K562 (cell line): ENCODE measurements around the gene HSD11B1. TPM values are rescaled to one million over a fixed set of nuclear protein-coding genes. Genes with fewer than 3 reads are reported as not detected.

Experiments used
- ATAC-seq: fragments of 200-7000 bp; cut with Tn5 transposase; 3 replicates; pipeline ENCODE4 v1.9.1; 2020; ENCODE audit warnings: moderate library complexity
- BruUV-seq: library from RNA; stranded (reverse); fragments of 400-500 nt; replicated peaks from 2 replicates; lab custom pipeline; 2021; lab: Mats Ljungman, UMichigan
- CTCF ChIA-PET: fragments of 300-600 bp; formaldehyde crosslinking; extraction: SDS; loops from one replicate; lab custom pipeline; 2021; ENCODE audit warnings: low intra/inter-chr PET ratio; lab: Yijun Ruan, JAX
- POLR2A ChIA-PET: fragments of 300-600, 350-650 bp; sonication (Branson Sonifier 250); formaldehyde crosslinking; extraction: SDS; loops from one replicate; lab custom pipeline; 2021; ENCODE audit warnings: antibody characterized with exemption, inconsistent platforms; lab: Yijun Ruan, JAX
- DNase-seq, 4 experiments: peaks; one replicate each; pipeline versions ENCODE4 v3.0.0 to v3.0.0-alpha.2; 2011 to 2018; ENCODE audit warnings: low spot score in 3 of 4, mixed read lengths in 3 of 4; ENCODE audit errors: extremely low read depth in 1 of 4
- FAIRE-seq: peaks from 2 replicates; lab custom pipeline; 2011; peaks lifted over from hg19 to GRCh38; lab: Jason Lieb, UNC
- H2AFZ ChIP-seq: 2 replicates; pipeline ENCODE4 v1.6.0; 2011; ENCODE audit warnings: low read depth, low read length, control low read depth, inconsistent platforms
- H3K27ac ChIP-seq: fragments of 200-600 bp; 3 replicates; pipeline ENCODE4 v1.8.0; 2011; ENCODE audit warnings: low read depth, mild to moderate bottlenecking, control low read depth, inconsistent platforms, low read length, moderate library complexity, mixed read lengths; ENCODE audit errors: extremely low read depth
- H3K27me3 ChIP-seq, 2 experiments: fragments of 300-600 bp in 1 of 2; 2 replicates in 1 of 2; 3 replicates in 1 of 2; pipeline versions ENCODE4 v1.6.0 to v1.8.0; 2011; ENCODE audit warnings: inconsistent platforms in 2 of 2, low read length in 2 of 2, mild to moderate bottlenecking in 1 of 2, mixed read lengths in 1 of 2, moderate library complexity in 1 of 2; ENCODE audit not compliant: control insufficient read depth in 2 of 2, insufficient read depth in 2 of 2
- H3K36me3 ChIP-seq: fragments of 300-600 bp; 3 replicates; pipeline ENCODE4 v1.8.0; 2011; ENCODE audit warnings: mild to moderate bottlenecking, low read length, inconsistent platforms; ENCODE audit not compliant: control insufficient read depth, insufficient read depth
- H3K4me1 ChIP-seq, 2 experiments: fragments of 200-600 bp in 1 of 2; replicated peaks in 1 of 2; 2 replicates in 1 of 2; 3 replicates in 1 of 2; pipeline versions ENCODE4 v1.5.1 to v1.8.0; 2011; ENCODE audit warnings: inconsistent platforms in 2 of 2, low read length in 2 of 2, mild to moderate bottlenecking in 1 of 2, mixed read lengths in 1 of 2, moderate library complexity in 1 of 2; ENCODE audit not compliant: control insufficient read depth in 2 of 2, insufficient read depth in 2 of 2
- H3K4me2 ChIP-seq: 2 replicates; pipeline ENCODE4 v1.6.1; 2011; ENCODE audit warnings: low read length, control low read depth, inconsistent platforms, mixed read lengths; ENCODE audit not compliant: insufficient read depth
- H3K4me3 ChIP-seq: fragments of 200-600 bp; sonication (generic), shearing (Covaris generic); 2 replicates; pipeline ENCODE4 v1.5.1; 2016; ENCODE audit warnings: control low read depth, inconsistent platforms
- H3K79me2 ChIP-seq: fragments of 200-600 bp; 3 replicates; pipeline ENCODE4 v1.8.0; 2011; ENCODE audit warnings: low read length, inconsistent platforms; ENCODE audit not compliant: control insufficient read depth, insufficient read depth
- H3K9ac ChIP-seq, 2 experiments: 2 replicates each; pipeline versions ENCODE4 v1.6.0 to v1.6.1; 2011; ENCODE audit warnings: low read depth in 2 of 2, low read length in 2 of 2, control low read depth in 1 of 2, inconsistent platforms in 1 of 2, mild to moderate bottlenecking in 1 of 2, mixed read lengths in 1 of 2; ENCODE audit not compliant: insufficient read depth in 1 of 2
- H3K9me1 ChIP-seq: one replicate; pipeline ENCODE4 v1.6.0; 2011; ENCODE audit warnings: inconsistent platforms, mild to moderate bottlenecking, low read length, moderate library complexity; ENCODE audit not compliant: control insufficient read depth, insufficient read depth
- H3K9me3 ChIP-seq: replicated peaks from 2 replicates; pipeline ENCODE4 v1.5.1; 2011; ENCODE audit warnings: low read depth, low read length, inconsistent platforms; ENCODE audit not compliant: control insufficient read depth, insufficient read depth
- H4K20me1 ChIP-seq: replicated peaks from 2 replicates; pipeline ENCODE4 v1.6.1; 2011; ENCODE audit warnings: low read length, inconsistent platforms, mixed read lengths; ENCODE audit not compliant: control insufficient read depth, insufficient read depth
- BRD9 ChIP-seq: fragments of 450-650 bp; IDR thresholded peaks from 2 replicates; pipeline ENCODE4 v1.6.1; 2018; ENCODE audit warnings: low read depth; ENCODE audit not compliant: partially characterized antibody
- CEBPB ChIP-seq: fragments of 450-650 bp; IDR thresholded peaks from 2 replicates; pipeline ENCODE4 v1.6.1; 2016; ENCODE audit warnings: missing genetic modification characterization, missing compliant biosample characterization
- NFIC ChIP-seq: fragments of 450-650 bp; IDR thresholded peaks from 2 replicates; pipeline ENCODE4 v1.6.1; 2017; ENCODE audit warnings: mild to moderate bottlenecking, inconsistent platforms
- PCBP2 ChIP-seq: fragments of 200-400 bp; formaldehyde crosslinking; IDR thresholded peaks from 2 replicates; pipeline ENCODE4 v1.6.1; 2018; ENCODE audit warnings: low read length, low read depth, mild to moderate bottlenecking, moderate library complexity; ENCODE audit not compliant: poor library complexity, severe bottlenecking
- XRCC3 ChIP-seq: fragments of 450-650 bp; IDR thresholded peaks from 2 replicates; pipeline ENCODE4 v1.6.1; 2017; ENCODE audit warnings: mild to moderate bottlenecking, moderate library complexity
- ZBTB7A ChIP-seq: IDR thresholded peaks from 2 replicates; pipeline ENCODE4 v1.6.1; 2011; ENCODE audit warnings: low read depth, mild to moderate bottlenecking, low read length, moderate library complexity, borderline replicate concordance; ENCODE audit not compliant: control insufficient read depth
- ZNF212 ChIP-seq: fragments of 450-650 bp; formaldehyde crosslinking; IDR thresholded peaks from 2 replicates; pipeline ENCODE4 v1.4.0; 2020; ENCODE audit warnings: mild to moderate bottlenecking
- ZNF586 ChIP-seq: fragments of 450-650 bp; formaldehyde crosslinking; conservative IDR thresholded peaks from 2 replicates; pipeline ENCODE4 v1.4.0; 2020; ENCODE audit warnings: mild to moderate bottlenecking, moderate library complexity
- WGBS: fragments of 100-300 bp; shearing (Covaris generic); methylation state at CpG from one replicate; pipeline ENCODE4 v1.1.6; 2016; ENCODE audit warnings: low coverage, mixed read lengths; ENCODE audit not compliant: insufficient coverage; ENCODE audit errors: missing lambda C conversion rate; 5-methylcytosine and 5-hydroxymethylcytosine counted together
- in situ Hi-C: fragments of 300-500 bp; cut with MboI; formaldehyde crosslinking; loops from 4 replicates; pipeline ENCODE4 v1.15.0; 2018; ENCODE audit warnings: inconsistent platforms, mixed read lengths
- intact Hi-C: fragments of 100-400 bp; cut with micrococcal nuclease; formaldehyde crosslinking; loops from 2 replicates; pipeline ENCODE4 v1.14.2; 2022
- polyA plus RNA-seq, 8 experiments: library from polyadenylated mRNA; depleted of rRNA in 4 of 8; stranded (reverse) in 5 of 8; unstranded in 3 of 8; fragments of >200 nt; fragmentation: Nextera tagmentation in 2 of 8; fragmentation: Illumina TruSeq in 1 of 8; extraction: Ambion mirVana in 2 of 8; extraction: Trizol in 1 of 8; gene quantifications; 2 replicates each; pipeline versions ENCODE4 v1.2.1 to v1.2.3, GENCODE V29; 2011 to 2014; ENCODE audit warnings: inconsistent platforms in 1 of 8, missing spikeins in 1 of 8
- total RNA-seq, 7 experiments: library from RNA; depleted of rRNA in 6 of 7; stranded (reverse); fragments of >200 nt in 6 of 7; fragmentation: Illumina TruSeq in 2 of 7; extraction: Trizol in 2 of 7; gene quantifications; 2 replicates each; pipeline versions ENCODE4 v1.2.1 to v1.2.3, GENCODE V29; 2011 to 2021; ENCODE audit warnings: low replicate concordance in 1 of 7
- TF ChIP-seq, protein P1 (sequence below): fragments of 250-450 bp; sonication (Bioruptor Pico); IDR thresholded peaks from 2 replicates; pipeline ENCODE4 v1.8.0; 2022; ENCODE audit warnings: moderate library complexity, mild to moderate bottlenecking, inconsistent platforms
- TF ChIP-seq, protein P2 (sequence below), 2 experiments: fragments of 450-650 bp; formaldehyde crosslinking in 1 of 2; IDR thresholded peaks; 2 replicates each; pipeline versions ENCODE4 v1.4.0 to v1.6.1; 2014 to 2020; ENCODE audit warnings: mild to moderate bottlenecking in 2 of 2, borderline replicate concordance in 1 of 2, low read depth in 1 of 2

HSD11B1 gene
- total and polyA plus RNA-seq, 9 of the 15 experiments (the other 6 are each of a cell fraction or from before 2014, with no cell fraction given) = 0.04 to 0.16 TPM; not detected in 7

DNA sequence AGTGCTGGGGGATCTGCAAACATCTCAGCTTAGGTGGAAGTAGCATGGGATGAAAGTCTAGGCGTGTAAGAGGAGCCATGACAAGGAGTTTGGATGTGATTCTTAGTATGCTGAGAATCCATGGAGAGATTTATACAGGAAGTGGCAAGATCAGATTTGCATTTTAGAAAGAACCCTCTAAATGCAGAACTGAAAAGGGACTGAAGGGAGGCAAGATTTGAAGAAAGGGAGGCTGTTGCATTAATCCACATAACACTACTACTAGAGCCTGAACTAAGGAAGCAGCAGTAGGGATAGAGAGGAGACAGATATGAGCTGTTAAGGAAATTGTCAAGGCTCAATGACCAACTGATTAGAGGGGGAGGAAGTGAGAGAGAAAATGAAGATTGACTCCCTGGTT is 69.9 kb downstream of the HSD11B1 start (continued):
- TF ChIP-seq, protein P1, sequence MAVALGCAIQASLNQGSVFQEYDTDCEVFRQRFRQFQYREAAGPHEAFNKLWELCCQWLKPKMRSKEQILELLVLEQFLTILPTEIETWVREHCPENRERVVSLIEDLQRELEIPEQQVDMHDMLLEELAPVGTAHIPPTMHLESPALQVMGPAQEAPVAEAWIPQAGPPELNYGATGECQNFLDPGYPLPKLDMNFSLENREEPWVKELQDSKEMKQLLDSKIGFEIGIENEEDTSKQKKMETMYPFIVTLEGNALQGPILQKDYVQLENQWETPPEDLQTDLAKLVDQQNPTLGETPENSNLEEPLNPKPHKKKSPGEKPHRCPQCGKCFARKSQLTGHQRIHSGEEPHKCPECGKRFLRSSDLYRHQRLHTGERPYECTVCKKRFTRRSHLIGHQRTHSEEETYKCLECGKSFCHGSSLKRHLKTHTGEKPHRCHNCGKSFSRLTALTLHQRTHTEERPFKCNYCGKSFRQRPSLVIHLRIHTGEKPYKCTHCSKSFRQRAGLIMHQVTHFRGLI (CRISPR knock-in tag) = no peak
- no peak for TF ChIP-seq ZNF212 (CRISPR knock-in tag)
- TF ChIP-seq, all 486 proteins: peak for 0

DNA sequence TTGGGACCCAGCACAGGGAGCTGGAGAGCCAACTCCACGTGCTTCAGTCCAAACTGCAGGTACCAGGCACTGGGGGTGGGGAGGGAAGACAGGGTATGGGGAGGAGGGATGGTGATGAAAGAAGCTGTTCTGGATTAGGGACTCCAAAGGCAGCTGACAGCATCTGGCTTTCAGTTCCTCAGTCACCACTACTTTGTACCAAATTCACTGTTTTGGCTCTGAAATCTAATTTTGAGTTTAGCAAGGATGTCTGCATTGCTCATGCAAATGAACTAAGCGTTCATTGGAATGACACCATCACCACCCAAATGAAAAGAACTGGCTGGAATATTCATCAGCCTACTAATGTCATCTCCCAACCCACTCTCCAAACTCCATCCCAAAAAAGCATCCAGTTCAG is 71.0 kb downstream of the HSD11B1 start:
- H3K4me2 ChIP-seq = no peak overlapping the region
- intact Hi-C loops = no loop called here
- no peak overlapping the region for H3K27ac ChIP-seq
- ATAC-seq (no peak), FAIRE-seq (no peak), DNase-seq (no peak)
- ChIA-PET POLR2A (interaction anchor here (0.7 to 2.6 kb wide), 3 partner anchors 8 to 15 kb away, joined by 3 to 15 read pairs (median 5); partner anchors contain the start of gene C1orf74), CTCF (no interaction called here)
- peaks cover 0 to 9% of the 10 kb centered on the region in 2 experiments; a peak in 2 of 5 replicates for H3K27me3 ChIP-seq
- no peak overlapping the region for H2AFZ ChIP-seq
- H3K4me1 ChIP-seq = no peaks in the 10 kb centered on the region
- TF ChIP-seq BRD9 = no peak
- no peak for TF ChIP-seq NFIC
- TF ChIP-seq ZNF586 (CRISPR knock-in tag) = no peak
- no peak for TF ChIP-seq ZBTB7A
- no peak for TF ChIP-seq CEBPB (tag)
- TF ChIP-seq XRCC3 = no peak
- TF ChIP-seq, protein P2, sequence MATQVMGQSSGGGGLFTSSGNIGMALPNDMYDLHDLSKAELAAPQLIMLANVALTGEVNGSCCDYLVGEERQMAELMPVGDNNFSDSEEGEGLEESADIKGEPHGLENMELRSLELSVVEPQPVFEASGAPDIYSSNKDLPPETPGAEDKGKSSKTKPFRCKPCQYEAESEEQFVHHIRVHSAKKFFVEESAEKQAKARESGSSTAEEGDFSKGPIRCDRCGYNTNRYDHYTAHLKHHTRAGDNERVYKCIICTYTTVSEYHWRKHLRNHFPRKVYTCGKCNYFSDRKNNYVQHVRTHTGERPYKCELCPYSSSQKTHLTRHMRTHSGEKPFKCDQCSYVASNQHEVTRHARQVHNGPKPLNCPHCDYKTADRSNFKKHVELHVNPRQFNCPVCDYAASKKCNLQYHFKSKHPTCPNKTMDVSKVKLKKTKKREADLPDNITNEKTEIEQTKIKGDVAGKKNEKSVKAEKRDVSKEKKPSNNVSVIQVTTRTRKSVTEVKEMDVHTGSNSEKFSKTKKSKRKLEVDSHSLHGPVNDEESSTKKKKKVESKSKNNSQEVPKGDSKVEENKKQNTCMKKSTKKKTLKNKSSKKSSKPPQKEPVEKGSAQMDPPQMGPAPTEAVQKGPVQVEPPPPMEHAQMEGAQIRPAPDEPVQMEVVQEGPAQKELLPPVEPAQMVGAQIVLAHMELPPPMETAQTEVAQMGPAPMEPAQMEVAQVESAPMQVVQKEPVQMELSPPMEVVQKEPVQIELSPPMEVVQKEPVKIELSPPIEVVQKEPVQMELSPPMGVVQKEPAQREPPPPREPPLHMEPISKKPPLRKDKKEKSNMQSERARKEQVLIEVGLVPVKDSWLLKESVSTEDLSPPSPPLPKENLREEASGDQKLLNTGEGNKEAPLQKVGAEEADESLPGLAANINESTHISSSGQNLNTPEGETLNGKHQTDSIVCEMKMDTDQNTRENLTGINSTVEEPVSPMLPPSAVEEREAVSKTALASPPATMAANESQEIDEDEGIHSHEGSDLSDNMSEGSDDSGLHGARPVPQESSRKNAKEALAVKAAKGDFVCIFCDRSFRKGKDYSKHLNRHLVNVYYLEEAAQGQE (IDR thresholded peaks at IDR 0.05; ENCODE audit: borderline replicate concordance) = no peak
- TF ChIP-seq, protein P2 (CRISPR knock-in tag; IDR thresholded peaks at IDR 0.05; ENCODE audit: low read depth) = no peak
- TF ChIP-seq PCBP2 = no peak
- H3K9me3 ChIP-seq = no peaks in the 10 kb centered on the region; the same call in 1 of the 2 replicates
- in situ Hi-C loops = no loop called here
- 10% methylated on average over 2 of the region's 2 CpGs for WGBS
- peak overlapping the region in 1 of 2 experiments; percentile 6; a peak in 1 of 4 replicates for H3K9ac ChIP-seq
- H3K4me3 ChIP-seq = no peak overlapping the region
- no peaks in the 10 kb centered on the region for H4K20me1 ChIP-seq
- H3K36me3 ChIP-seq = no peaks in the 10 kb centered on the region; the same call in 2 of the 3 replicates
- H3K9me1 ChIP-seq = no peaks in the 10 kb centered on the region
- BruUV-seq = no TSS peak
- no peaks in the 10 kb centered on the region for H3K79me2 ChIP-seq
